ENCODE measurements around the gene PTH1R.

- TF ChIP-seq, protein P1, sequence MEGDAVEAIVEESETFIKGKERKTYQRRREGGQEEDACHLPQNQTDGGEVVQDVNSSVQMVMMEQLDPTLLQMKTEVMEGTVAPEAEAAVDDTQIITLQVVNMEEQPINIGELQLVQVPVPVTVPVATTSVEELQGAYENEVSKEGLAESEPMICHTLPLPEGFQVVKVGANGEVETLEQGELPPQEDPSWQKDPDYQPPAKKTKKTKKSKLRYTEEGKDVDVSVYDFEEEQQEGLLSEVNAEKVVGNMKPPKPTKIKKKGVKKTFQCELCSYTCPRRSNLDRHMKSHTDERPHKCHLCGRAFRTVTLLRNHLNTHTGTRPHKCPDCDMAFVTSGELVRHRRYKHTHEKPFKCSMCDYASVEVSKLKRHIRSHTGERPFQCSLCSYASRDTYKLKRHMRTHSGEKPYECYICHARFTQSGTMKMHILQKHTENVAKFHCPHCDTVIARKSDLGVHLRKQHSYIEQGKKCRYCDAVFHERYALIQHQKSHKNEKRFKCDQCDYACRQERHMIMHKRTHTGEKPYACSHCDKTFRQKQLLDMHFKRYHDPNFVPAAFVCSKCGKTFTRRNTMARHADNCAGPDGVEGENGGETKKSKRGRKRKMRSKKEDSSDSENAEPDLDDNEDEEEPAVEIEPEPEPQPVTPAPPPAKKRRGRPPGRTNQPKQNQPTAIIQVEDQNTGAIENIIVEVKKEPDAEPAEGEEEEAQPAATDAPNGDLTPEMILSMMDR (IDR thresholded peaks at IDR 0.05) = no peak
- TF ChIP-seq POLR2AphosphoS5 (IDR thresholded peaks at IDR 0.05) = no peak
- no peak for TF ChIP-seq EP300 (IDR thresholded peaks at IDR 0.05)
Measured at GRCh38 chr3:46942481-46943236, 65.1 kb downstream of the PTH1R start.

All from suprapubic skin (tissue), 4 donors.